ENCODE measurements around the gene C6orf120. TPM values are rescaled to one million over a fixed set of nuclear protein-coding genes. Genes with fewer than 3 reads are reported as not detected.

The C6orf120 gene
- polyA plus RNA-seq, 3 donors, result 8.3 to 31.4 (median 28.5) TPM

GRCh38 chr6:169752074-169752623 lies 50.2 kb downstream of the C6orf120 start:
- WGBS (ENCODE audit: insufficient coverage), result 10% methylated on average over 19 of the region's 19 CpGs

More at GRCh38 chr6:169752074-169752623, 50.2 kb downstream of the C6orf120 start:
- Histone ChIP-seq H3K27ac (ENCODE audit: low read depth in 1 of 2, low read length in 2 of 2) (peak overlapping the region; percentile 87 to 94), H3K36me3 (replicated peaks in 1 of 2; ENCODE audit: control insufficient read depth in 1 of 2, insufficient read depth in 2 of 2, low read length in 2 of 2) (peaks cover 5 to 10% of the 10 kb centered on the region in 2 donors), H3K4me2 (replicated peaks; ENCODE audit: extremely low read depth, low read length, poor library complexity, severe bottlenecking) (peak overlapping the region; percentile 81), H3K9ac (ENCODE audit: insufficient read depth, low read length, poor library complexity, severe bottlenecking) (peak overlapping the region; percentile 98), H3K9me3 (replicated peaks in 1 of 2; ENCODE audit: control insufficient read depth in 1 of 2, insufficient read depth in 1 of 2, low read length in 2 of 2) (no peaks in the 10 kb centered on the region), H4K20me1 (ENCODE audit: insufficient read depth, low read length) (no peaks in the 10 kb centered on the region), H3K79me2 (ENCODE audit: insufficient read depth, low read length) (peaks cover 19% of the 10 kb centered on the region), H3K4me1 (ENCODE audit: control insufficient read depth in 1 of 2, insufficient read depth in 2 of 2, low read length in 2 of 2) (peaks cover 17 to 18% of the 10 kb centered on the region in 2 donors), H3K4me3 (replicated peaks in 1 of 3; ENCODE audit: low read depth in 2 of 3, low read length in 3 of 3) (peak overlapping the region; percentile 51 to 95 (median 84)), H3K27me3 (ENCODE audit: control insufficient read depth in 2 of 2, insufficient read depth in 2 of 2, low read length in 2 of 2) (no peaks in the 10 kb centered on the region), H2AFZ (ENCODE audit: insufficient read depth, low read depth, low read length, poor library complexity, severe bottlenecking) (peak overlapping the region; percentile 87)
- Mint-ChIP-seq H3K27me3 (ENCODE audit: low read depth in 3 of 3) (peaks cover 0 to 1% (median 0%) of the 10 kb centered on the region in 3 donors), H3K9me3 (peaks cover 0 to 2% (median under 1%) of the 10 kb centered on the region in 7 donors), H3K4me1 (peaks cover 26% of the 10 kb centered on the region), H3K36me3 (peaks cover 9 to 11% of the 10 kb centered on the region in 2 donors), H3K27ac (peak overlapping the region; percentile 89 to 98 (median 96)), H3K4me3 (peak overlapping the region; percentile 89 to 94)
- TF ChIP-seq, protein P1, sequence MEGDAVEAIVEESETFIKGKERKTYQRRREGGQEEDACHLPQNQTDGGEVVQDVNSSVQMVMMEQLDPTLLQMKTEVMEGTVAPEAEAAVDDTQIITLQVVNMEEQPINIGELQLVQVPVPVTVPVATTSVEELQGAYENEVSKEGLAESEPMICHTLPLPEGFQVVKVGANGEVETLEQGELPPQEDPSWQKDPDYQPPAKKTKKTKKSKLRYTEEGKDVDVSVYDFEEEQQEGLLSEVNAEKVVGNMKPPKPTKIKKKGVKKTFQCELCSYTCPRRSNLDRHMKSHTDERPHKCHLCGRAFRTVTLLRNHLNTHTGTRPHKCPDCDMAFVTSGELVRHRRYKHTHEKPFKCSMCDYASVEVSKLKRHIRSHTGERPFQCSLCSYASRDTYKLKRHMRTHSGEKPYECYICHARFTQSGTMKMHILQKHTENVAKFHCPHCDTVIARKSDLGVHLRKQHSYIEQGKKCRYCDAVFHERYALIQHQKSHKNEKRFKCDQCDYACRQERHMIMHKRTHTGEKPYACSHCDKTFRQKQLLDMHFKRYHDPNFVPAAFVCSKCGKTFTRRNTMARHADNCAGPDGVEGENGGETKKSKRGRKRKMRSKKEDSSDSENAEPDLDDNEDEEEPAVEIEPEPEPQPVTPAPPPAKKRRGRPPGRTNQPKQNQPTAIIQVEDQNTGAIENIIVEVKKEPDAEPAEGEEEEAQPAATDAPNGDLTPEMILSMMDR (IDR thresholded peaks at IDR 0.05), result no peak
- intact Hi-C loops (cut with micrococcal nuclease), result loop anchor here in 1 of 2 donors (2.0 to 5.0 kb wide), 2 partner anchors 50 to 803 kb away; partner anchors contain the start of genes C6orf120, TBP and WDR27
- DNase-seq, result no peak

Other genes starting within 250 kb of the C6orf120 start
- 10 to 100 TPM in 1 of 3 donors, 1 to 10 TPM in 1, under 1 TPM in 1; 0.95 to 20.5 (median 2.0) TPM for gene WDR27, start 97 bp upstream of the C6orf120 start, polyA plus RNA-seq
- 10 to 100 TPM in 1 of 3 donors, 1 to 10 TPM in 2; 7.3 to 31.0 (median 8.1) TPM for gene PHF10, start 22.4 kb downstream of the C6orf120 start, polyA plus RNA-seq
- gene DYNLT2, start 49.4 kb downstream of the C6orf120 start, polyA plus RNA-seq, result 1 to 10 TPM in 1 of 3 donors, under 1 TPM in 2; 0.19 to 1.5 (median 0.86) TPM
- 10 to 100 TPM; 10.6 to 33.0 (median 11.2) TPM for gene ERMARD, start 49.5 kb downstream of the C6orf120 start, polyA plus RNA-seq

All from CD14-positive monocyte (primary cell).